GM12872 (cell line): ENCODE measurements around the gene ALK.

ENCODE experiments used
- TF ChIP-seq, protein P1 (sequence below): IDR thresholded peaks from 3 replicates; pipeline ENCODE4 v1.5.1; 2011; ENCODE audit warnings: low read depth, mild to moderate bottlenecking, low read length, moderate library complexity; ENCODE audit not compliant: insufficient read depth

ALK gene

DNA sequence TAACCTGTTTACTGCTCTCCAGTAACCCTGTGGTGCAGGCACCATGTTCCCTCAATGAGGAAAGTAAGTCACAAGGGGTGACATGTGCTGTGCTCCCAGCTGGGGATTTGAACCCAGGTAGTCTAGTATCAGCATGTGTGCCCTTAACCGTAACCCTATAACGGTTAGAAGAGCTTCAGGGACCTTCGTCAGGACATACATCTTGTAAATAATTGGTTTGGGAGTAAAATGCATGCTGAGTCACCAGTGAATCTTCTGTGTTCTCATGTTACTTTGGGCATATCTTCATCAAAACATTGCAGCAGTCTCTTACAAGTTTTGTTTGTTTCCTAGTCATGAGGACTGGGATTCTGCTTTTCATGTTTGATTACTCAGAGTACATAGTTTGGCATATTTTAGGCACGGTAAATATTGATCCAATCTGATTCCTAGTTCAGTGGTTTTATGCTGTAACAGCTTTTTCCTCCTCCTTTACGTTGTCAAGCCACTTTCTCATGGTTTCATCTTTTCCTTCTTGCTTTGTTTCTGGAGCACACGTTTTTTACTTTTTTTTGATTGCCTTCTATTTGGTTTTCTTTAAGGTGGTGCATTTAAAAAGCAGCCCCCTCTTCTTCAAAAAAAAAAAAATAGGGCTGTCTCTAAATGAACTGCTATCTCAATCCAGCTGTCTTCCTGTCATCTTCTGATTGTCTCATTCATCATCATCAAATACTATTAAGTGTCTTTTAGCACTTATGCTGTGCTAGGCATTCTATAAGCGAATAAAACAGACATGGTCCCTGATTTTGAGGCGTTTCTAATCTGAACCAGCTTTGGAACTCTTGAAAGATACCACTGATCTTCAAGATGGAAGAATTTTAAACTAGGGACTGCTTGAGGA lies 755.8 kb downstream of the ALK start:
- TF ChIP-seq, protein P1, sequence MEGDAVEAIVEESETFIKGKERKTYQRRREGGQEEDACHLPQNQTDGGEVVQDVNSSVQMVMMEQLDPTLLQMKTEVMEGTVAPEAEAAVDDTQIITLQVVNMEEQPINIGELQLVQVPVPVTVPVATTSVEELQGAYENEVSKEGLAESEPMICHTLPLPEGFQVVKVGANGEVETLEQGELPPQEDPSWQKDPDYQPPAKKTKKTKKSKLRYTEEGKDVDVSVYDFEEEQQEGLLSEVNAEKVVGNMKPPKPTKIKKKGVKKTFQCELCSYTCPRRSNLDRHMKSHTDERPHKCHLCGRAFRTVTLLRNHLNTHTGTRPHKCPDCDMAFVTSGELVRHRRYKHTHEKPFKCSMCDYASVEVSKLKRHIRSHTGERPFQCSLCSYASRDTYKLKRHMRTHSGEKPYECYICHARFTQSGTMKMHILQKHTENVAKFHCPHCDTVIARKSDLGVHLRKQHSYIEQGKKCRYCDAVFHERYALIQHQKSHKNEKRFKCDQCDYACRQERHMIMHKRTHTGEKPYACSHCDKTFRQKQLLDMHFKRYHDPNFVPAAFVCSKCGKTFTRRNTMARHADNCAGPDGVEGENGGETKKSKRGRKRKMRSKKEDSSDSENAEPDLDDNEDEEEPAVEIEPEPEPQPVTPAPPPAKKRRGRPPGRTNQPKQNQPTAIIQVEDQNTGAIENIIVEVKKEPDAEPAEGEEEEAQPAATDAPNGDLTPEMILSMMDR = no peak

DNA sequence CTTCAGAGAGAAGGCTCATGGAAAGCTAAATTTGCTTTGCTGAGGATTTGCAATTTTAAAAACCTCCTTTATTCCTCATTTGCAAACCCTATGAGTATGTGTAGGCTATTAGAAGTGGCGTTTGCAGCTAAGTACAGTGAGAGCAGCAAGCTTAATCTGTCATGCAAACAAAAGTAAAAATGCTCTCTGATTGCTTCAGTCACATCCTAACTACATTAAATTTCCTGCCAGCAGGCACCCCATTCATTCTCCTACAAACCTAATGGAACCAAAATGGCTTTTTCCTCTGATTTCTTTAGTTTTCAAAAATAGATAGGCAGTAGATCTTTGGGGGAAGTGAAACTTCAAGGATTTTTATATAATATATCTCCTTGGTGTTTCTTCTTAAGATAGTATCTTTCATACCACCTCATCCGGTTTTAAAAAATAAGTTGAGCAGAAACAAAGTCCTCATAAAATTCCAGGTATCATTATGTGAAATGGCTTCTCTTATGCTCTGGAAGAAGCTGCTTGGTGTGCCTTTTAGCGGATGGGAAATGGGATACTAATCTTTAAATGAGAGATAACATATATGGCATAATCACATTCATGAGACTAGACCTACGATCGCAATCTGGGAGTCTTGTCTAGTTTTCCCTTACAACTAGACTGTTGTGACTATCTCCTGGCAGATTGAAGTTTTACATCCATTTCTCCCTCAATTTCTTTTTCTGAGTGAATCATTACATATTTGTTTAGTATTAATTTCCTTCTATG lies 757.1 kb downstream of the ALK start:
- TF ChIP-seq, protein P1 = no peak

DNA sequence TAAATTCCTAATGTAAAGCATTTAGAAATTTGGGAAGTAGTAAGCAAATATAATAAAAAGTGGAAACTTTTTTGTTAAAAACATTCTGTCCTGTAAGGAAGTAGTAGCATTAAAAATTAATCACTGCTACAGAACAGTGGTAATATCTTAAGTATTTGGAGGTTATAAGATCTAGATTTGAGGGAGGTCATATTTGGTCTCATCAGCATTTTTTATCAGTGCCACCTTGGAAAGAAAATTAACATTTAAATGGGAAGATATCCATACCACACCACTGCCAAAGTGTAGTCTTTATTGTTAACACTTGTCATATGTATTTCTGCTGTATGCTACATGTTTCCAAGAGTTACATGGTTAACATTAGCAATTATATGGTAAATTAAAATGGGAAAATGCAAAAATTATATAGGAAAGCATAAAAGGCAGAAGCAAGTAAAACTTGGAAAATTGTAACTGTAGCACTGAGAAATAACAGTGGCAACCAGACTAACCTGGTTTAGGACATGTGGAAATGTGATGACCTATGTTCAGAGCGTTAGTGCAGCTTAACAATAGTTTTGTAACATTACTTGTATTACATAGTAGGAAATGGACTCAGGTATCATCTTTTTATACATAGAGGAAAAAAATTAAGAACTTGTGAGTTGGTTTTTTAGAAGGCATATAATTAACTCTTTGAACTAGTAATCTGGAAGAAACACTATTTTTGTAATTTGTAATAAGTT lies 759.0 kb downstream of the ALK start:
- TF ChIP-seq, protein P1 = no peak

DNA sequence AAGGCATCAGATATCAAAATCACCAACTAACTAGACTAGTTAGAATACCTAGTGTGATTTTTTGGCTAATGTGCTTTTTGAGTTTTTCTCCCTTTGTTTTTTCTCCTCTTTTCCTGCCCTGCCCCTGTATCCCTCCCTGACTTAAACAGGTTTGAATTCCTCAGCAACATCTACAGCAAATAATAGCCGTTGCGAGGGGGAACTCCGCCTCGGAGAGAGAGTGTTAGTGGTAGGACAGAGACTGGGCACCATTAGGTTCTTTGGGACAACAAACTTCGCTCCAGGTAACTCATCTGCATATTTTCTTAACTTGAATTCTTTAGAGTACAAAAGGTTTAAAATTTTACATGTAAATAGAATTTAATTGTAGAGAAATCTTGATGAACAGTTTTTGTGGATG lies 761.2 kb downstream of the ALK start:
- TF ChIP-seq, protein P1 = no peak

DNA sequence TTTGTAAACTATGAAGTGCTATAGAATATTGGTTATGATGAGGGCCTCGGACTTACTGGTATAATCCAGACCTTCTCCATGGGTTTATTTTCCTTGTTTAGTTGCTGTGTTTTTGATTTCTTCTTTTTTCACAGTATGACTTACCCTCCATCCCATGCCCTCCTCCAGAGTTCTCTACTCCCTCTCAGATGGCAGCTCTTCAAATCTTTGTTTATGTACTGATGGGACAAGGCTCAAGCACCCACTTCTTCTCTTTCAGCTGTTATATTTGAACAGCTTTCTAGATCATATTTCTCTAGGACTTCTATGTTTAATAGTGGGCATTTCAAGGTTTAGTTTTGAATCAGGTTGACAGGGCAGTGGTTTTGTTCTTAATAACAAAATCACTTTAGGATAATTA lies 762.3 kb downstream of the ALK start:
- TF ChIP-seq, protein P1 = no peak

DNA sequence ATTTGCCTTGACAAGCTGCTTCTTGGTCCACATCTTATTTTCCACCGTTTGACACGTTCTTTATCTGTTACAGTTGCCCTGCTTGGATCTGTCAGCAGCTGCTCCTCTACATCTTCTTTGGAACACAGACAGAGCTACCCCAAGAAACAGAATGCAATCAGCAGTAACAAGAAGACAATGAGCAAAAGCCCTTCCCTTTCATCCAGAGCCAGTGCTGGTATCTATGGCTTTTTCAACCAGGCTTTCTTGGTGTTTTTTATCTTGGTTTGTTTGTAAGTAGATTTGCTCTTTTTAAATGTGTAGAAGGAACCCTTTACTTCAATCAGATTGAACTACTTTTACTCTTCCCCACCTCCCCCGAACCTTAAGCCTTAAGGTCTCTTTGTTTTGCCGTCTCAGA lies 764.3 kb downstream of the ALK start:
- TF ChIP-seq, protein P1 = no peak

DNA sequence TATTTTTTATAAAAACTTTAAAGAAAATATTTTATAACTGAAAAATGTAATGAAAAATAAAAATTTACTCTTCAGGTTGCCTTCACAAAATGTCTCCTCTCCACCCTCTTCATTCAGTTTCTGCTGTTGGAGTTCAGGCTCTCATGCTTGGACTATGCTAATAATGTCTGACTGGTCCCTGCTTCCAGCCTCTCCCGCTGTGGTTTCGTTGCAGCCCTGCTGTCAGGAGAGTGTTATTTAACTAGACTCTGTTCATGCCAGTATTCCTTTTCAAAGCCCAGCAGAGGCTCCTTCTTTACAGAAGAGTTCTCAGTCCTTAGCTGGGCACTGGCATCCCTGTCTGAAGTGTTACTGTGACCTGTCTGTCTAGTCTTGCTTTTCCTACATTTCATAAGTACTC lies 765.8 kb downstream of the ALK start:
- TF ChIP-seq, protein P1 = no peak
